GM19463 (cell line): ENCODE data around the gene STPG1.

Experiments
- ATAC-seq: cut with Tn5 transposase; IDR thresholded peaks from one replicate; pipeline ENCODE4 v1.9.1; 2021; ENCODE audit warnings: mild to moderate bottlenecking, moderate library complexity; ENCODE audit not compliant: unreplicated experiment

STPG1 gene

GRCh38 chr1:24374891-24375786 is 38.4 kb downstream of the STPG1 start:
- ATAC-seq: no peak

- ATAC-seq: no peak
Observed at GRCh38 chr1:24373710-24374109, 39.9 kb downstream of the STPG1 start.

GRCh38 chr1:24373044-24373443 is 40.5 kb downstream of the STPG1 start:
- ATAC-seq: no peak

- ATAC-seq: no peak
Observed at GRCh38 chr1:24369801-24370200, 43.8 kb downstream of the STPG1 start.

GRCh38 chr1:24369199-24369598 is 44.4 kb downstream of the STPG1 start:
- ATAC-seq: no peak

GRCh38 chr1:24366707-24367106 is 46.9 kb downstream of the STPG1 start:
- no peak for ATAC-seq

- peak; percentile 58 for ATAC-seq
Observed at GRCh38 chr1:24364975-24365678, 48.5 kb downstream of the STPG1 start.

GRCh38 chr1:24364605-24364974 is 49.0 kb downstream of the STPG1 start:
- no peak for ATAC-seq

GRCh38 chr1:24363994-24364393 is 49.6 kb downstream of the STPG1 start:
- no peak for ATAC-seq

GRCh38 chr1:24362982-24363614 is 50.5 kb downstream of the STPG1 start:
- no peak for ATAC-seq

- ATAC-seq: no peak
Observed at GRCh38 chr1:24362396-24362795, 51.2 kb downstream of the STPG1 start.

- ATAC-seq: no peak
Observed at GRCh38 chr1:24361811-24362210, 51.8 kb downstream of the STPG1 start.

- no peak for ATAC-seq
Observed at GRCh38 chr1:24360681-24361080, 52.9 kb downstream of the STPG1 start.

GRCh38 chr1:24357038-24357437 is 56.5 kb downstream of the STPG1 start:
- no peak for ATAC-seq

- ATAC-seq: no peak
Observed at GRCh38 chr1:24355466-24355865, 58.1 kb downstream of the STPG1 start.

- no peak for ATAC-seq
Observed at GRCh38 chr1:24353292-24353891, 60.2 kb downstream of the STPG1 start.

- no peak for ATAC-seq
Observed at GRCh38 chr1:24351918-24352627, 61.5 kb downstream of the STPG1 start.

- ATAC-seq: no peak
Observed at GRCh38 chr1:24351247-24351646, 62.3 kb downstream of the STPG1 start.

GRCh38 chr1:24349891-24350290 is 63.7 kb downstream of the STPG1 start:
- no peak for ATAC-seq

- no peak for ATAC-seq
Observed at GRCh38 chr1:24348196-24348595, 65.4 kb downstream of the STPG1 start.
